ENCODE data around the gene SLF2. TPM values are rescaled to one million over a fixed set of nuclear protein-coding genes. Genes with fewer than 3 reads are reported as not detected.

SLF2 gene
- total and polyA plus RNA-seq, 9 of the 15 experiments (the other 6 are each of a cell fraction or from before 2014, with no cell fraction given) = 1.7 to 18.4 (median 7.8) TPM

- no TSS peak for BruUV-seq (replicated peaks)
- WGBS (ENCODE audit: insufficient coverage, low coverage, missing lambda C conversion rate) = under 1% methylated on average over 8 of the region's 8 CpGs
These were observed 45.4 kb upstream of the SLF2 start for GRCh38 chr10:100867261-100867963.

More at GRCh38 chr10:100867261-100867963, 45.4 kb upstream of the SLF2 start:
- no peak for ATAC-seq
- Histone ChIP-seq H3K4me3 (no peak overlapping the region), H3K27me3 (ENCODE audit: control insufficient read depth in 2 of 2, insufficient read depth in 2 of 2, low read length in 2 of 2) (peaks cover 11 to 67% of the 10 kb centered on the region in 2 experiments; a peak in 4 of 5 replicates), H3K4me2 (ENCODE audit: insufficient read depth, low read length) (no peak overlapping the region), H3K27ac (ENCODE audit: extremely low read depth, low read depth, low read length) (no peak overlapping the region), H3K4me1 (replicated peaks in 1 of 2; ENCODE audit: control insufficient read depth in 2 of 2, insufficient read depth in 2 of 2, low read length in 2 of 2) (no peaks in the 10 kb centered on the region; a peak in 1 of 5 replicates), H3K9me3 (replicated peaks; ENCODE audit: control insufficient read depth, insufficient read depth, low read depth, low read length) (no peaks in the 10 kb centered on the region), H3K79me2 (ENCODE audit: control insufficient read depth, insufficient read depth, low read length) (no peaks in the 10 kb centered on the region), H2AFZ (ENCODE audit: low read depth, low read length) (no peak overlapping the region), H3K9ac (ENCODE audit: insufficient read depth in 1 of 2, low read depth in 2 of 2, low read length in 2 of 2) (no peak overlapping the region), H4K20me1 (replicated peaks; ENCODE audit: control insufficient read depth, insufficient read depth, low read length) (peaks cover 7% of the 10 kb centered on the region), H3K9me1 (ENCODE audit: control insufficient read depth, insufficient read depth, low read length) (no peaks in the 10 kb centered on the region), H3K36me3 (ENCODE audit: control insufficient read depth, insufficient read depth, low read length) (no peaks in the 10 kb centered on the region)
- ChIA-PET CTCF (ENCODE audit: low intra/inter-chr PET ratio) (no interaction called here), POLR2A (no interaction called here)
- intact Hi-C loops (cut with micrococcal nuclease) = no loop called here
- in situ Hi-C loops (cut with MboI) = loop anchor here (25.0 kb wide), 1 partner anchor 305 kb away; no protein-coding TSS in a partner anchor
- TF ChIP-seq OTX1 (CRISPR knock-in tag; IDR thresholded peaks at IDR 0.05) = no peak
- no peak for TF ChIP-seq CHD1 (IDR thresholded peaks at IDR 0.05; ENCODE audit: low read length)
- no peak for TF ChIP-seq PHTF2 (CRISPR knock-in tag; IDR thresholded peaks at IDR 0.05)
- TF ChIP-seq CTCFL (IDR thresholded peaks at IDR 0.05; ENCODE audit: borderline replicate concordance, insufficient read depth, low read depth, low read length, poor library complexity, severe bottlenecking) = no peak
- no peak for TF ChIP-seq PML (IDR thresholded peaks at IDR 0.05; ENCODE audit: low read length)
- FAIRE-seq = no peak
- DNase-seq (ENCODE audit: extremely low read depth in 1 of 4, low spot score in 3 of 4) = no peak
